GM12865 (cell line): ENCODE results near the gene PRLH.

Source experiments
- DNase-seq: peaks from one replicate; pipeline ENCODE4 v3.0.0; 2010; ENCODE audit warnings: low read depth
- H3K4me3 ChIP-seq: 2 replicates; pipeline ENCODE4 v1.5.1; 2011; ENCODE audit warnings: mild to moderate bottlenecking, low read depth, low read length, control low read depth
- CTCF ChIP-seq: IDR thresholded peaks from 2 replicates; pipeline ENCODE4 v1.5.1; 2011; ENCODE audit warnings: low read length, control low read depth, low read depth, inconsistent platforms; ENCODE audit not compliant: insufficient read depth; ENCODE audit errors: missing control alignments

Gene PRLH

DNA sequence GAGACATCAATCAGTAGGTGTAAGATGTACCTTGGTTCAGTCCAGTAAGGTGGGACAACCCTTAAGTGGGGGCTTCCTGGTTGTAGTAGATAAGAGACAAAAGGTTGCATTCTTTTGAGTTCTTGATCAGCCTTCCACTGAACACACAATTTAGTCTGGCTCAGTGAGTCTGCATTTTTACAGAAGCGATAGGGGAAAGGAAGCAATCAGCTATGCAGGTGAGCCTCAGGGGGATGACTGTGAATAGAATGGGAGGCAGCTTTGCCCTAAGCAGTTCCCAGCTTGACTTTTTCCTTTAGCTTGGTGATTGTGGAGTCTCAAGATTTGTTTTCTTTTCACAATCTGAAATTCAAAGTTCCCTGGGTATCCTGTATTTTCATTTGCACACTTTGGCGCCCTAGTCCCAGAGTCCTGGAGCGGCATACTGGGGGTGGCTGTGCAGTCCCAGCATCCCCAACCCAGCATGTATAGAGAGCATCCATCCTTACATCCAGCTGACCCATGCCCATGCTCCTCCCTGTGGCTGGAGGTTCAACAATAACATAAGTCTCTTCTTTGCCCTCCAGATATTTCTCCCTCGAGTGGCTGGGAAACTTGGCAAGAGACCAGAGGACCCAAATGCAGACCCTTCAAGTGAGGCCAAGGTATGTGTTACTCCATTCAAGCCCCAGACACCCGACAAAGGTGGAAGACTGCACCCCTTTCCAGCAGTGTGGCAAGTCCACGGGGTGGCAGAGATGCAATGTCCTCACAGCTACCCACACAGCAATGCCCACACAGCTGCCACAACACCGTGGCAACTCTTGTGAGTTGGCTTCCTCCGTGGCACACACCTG, 20.1 kb upstream of the PRLH start:
- TF ChIP-seq CTCF, result no peak
- no peak overlapping the region for H3K4me3 ChIP-seq
- no peak for DNase-seq

- no peak for DNase-seq
- no peak overlapping the region for H3K4me3 ChIP-seq
- no peak for TF ChIP-seq CTCF
Measured at GRCh38 chr2:237546876-237547395, 19.4 kb upstream of the PRLH start.

GRCh38 chr2:237547841-237548416, 18.4 kb upstream of the PRLH start:
- TF ChIP-seq CTCF, result no peak
- DNase-seq, result no peak
- no peak overlapping the region for H3K4me3 ChIP-seq

GRCh38 chr2:237549216-237549615, 17.2 kb upstream of the PRLH start:
- H3K4me3 ChIP-seq, result no peak overlapping the region
- no peak for DNase-seq
- no peak for TF ChIP-seq CTCF

DNA sequence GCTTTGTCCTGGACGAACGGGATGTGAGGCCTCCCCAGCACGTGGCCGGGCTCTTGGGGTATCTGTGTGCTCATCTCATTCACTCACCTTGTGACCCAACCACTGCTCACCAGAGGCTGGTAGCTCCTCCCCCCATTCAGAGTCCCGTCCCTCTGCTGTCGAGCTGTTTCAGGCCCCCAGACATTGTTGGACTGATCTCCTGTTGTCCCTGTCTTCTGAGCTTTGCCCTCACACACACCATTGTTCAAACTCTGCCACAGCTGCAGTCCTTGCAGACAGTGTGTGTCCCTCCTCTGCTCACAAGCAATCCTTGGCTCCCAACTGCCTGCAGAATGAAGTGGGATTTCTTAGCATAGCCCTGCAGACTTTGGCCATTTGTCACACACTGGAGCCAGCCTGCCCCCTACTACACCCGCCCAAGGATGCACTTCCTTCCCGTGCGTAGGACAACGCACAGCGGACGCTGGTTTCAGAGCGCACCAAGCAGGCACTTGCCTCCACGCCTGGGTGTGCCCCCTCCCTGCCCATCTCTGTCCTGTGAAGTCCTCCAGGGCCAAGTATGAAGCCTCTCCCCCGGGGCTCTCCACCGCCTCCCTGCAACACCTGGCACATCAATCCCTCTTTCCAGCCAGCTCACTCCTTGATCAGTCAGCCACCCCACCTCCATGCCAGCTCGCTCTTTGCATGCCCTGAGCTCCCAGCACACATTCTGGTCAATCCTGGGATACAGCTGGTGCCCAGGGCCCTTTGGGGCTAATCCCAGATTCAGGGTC, 16.5 kb upstream of the PRLH start:
- no peak overlapping the region for H3K4me3 ChIP-seq
- no peak for DNase-seq
- TF ChIP-seq CTCF, result no peak

DNA sequence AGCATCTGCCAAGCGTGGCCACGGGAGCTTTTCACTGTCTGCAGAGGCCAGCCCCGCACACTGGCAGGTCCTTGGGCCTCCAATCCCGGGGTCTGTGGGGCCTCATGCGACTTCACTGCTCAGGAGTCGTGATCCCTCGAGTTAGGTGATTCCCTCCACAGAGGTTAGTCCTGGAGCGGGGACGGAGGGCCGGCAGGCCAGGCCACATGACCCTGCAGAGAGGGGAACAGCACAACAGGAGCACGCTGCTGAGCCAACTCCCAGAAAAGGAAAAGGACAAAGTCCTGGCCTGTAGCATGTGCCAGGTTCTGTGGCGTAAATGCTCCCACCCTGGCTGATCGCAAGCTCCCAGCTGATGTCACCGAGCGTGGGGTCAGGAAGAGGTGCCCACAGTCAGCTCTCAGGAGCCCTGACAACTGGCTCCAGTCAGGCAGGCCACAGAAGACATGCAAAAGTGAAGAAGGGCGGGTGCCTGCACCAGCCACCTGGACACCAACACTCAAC, 15.3 kb upstream of the PRLH start:
- no peak for TF ChIP-seq CTCF
- no peak for DNase-seq
- no peak overlapping the region for H3K4me3 ChIP-seq
